ENCODE data around the gene TCF7.

Gene TCF7

DNA sequence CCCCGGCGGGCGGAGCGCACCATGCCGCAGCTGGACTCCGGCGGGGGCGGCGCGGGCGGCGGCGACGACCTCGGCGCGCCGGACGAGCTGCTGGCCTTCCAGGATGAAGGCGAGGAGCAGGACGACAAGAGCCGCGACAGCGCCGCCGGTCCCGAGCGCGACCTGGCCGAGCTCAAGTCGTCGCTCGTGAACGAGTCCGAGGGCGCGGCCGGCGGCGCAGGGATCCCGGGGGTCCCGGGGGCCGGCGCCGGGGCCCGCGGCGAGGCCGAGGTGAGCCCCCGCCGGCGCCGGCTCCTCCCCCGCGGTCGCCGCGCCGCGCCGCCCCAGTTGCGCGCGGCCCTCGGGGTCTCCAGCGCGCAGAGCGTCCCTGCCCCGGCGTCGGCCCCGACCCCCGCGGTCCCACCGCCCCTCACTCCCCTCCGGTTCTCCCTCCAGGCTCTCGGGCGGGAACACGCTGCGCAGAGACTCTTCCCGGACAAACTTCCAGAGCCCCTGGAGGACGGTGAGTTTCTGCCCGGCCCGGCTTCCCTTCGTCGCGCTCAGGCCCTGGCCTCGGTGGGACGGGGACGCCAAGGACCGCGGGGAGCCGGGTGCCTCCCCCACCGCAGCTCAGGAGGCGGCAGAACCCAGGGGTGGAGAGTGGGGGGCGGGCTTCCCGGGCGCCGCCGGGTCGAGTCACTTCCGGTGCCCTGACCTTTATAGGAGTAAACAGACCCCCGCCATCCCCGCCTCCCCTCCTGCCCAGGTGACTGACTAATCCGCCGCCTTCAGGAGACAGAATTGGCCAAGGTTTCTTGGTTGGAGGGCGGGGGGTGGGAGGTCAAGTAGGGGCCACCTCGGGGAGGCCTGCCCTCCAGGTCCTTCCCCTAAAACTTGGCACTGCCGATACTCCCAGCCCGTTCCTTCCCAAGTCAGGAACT, 665 bp downstream of the TCF7 start:
- no peak for DNase-seq

DNA sequence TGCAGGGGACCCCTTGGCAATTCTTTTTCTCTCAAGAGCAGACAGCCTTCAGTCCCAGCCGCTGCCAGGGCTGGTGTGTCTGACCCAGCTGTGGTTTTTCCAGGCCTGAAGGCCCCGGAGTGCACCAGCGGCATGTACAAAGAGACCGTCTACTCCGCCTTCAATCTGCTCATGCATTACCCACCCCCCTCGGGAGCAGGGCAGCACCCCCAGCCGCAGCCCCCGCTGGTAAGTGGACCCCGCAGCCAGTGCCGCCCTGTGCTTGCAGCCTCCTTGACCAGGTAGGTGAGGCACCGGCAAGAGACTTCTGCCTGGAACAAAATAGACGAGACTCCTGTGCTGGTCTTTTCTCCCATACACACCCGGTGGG, 1.3 kb downstream of the TCF7 start:
- DNase-seq, result no peak

GRCh38 chr5:134116286-134116685, 1.8 kb downstream of the TCF7 start:
- DNase-seq, result no peak

GRCh38 chr5:134116789-134117761, 2.6 kb downstream of the TCF7 start:
- DNase-seq, result no peak

- DNase-seq, result no peak
Observed at GRCh38 chr5:134118212-134118835, 3.8 kb downstream of the TCF7 start.

DNA sequence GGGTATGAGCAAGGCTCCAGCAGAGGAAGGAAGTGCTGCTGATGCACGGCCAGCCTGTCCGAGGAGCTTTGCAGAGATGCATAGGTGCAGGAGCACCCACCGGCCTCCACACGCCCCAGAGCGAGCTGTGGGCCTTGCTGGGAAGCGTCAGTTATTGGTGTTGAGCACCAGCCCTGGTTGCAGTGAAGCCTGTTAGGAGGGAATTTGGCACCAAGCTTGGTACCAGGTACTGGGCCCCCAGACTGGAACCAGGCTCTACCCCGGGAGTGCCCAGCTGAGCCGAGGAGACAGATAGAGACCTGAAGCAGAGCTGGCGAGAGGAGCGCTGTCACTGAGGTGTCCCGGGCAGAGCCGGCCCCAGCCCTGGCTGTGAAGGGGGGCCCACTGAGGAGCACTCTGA, 5.2 kb downstream of the TCF7 start:
- no peak for DNase-seq

DNA sequence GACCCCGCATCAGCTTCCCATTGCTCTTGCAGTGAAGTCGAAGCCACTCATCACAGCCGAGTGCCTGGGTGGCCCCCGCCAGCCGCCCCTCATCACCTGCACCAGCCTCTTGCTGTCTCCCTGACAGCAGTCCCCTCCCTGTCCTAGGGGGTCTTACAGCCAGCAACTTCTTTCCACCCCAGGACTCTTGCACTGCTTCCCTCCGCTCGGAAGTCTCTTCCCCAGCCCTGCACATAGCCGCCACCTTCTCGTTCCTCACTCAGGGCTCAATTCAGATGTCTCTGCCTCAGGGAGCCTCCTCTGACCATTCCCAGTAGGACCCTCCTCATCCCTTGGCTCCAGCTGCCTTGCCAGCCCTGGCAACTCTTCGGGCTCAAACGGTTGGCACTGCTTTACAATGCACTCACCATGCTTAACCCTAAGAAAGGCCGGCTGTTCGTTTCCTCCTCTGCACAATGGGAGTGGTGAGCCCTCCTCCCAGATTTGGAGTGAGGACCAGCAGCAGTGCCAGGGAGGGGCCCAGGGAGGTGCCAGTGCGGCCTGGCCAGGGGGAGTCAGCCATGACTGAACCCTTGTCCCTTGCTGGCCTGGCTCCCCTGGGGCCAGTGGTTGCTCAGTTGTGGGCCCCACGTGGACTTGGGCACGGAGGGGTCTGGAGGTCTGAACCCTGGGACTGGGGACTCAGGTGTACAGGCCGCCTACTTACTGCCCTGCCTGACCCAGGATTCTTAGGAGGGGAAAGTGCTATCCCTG, 6.1 kb downstream of the TCF7 start:
- no peak for DNase-seq

GRCh38 chr5:134122530-134122929, 8.0 kb downstream of the TCF7 start:
- DNase-seq, result no peak

GRCh38 chr5:134123360-134123759, 8.9 kb downstream of the TCF7 start:
- DNase-seq, result no peak

GRCh38 chr5:134124289-134125038, 10.0 kb downstream of the TCF7 start:
- peak; percentile 87 for DNase-seq

- DNase-seq, result peak; percentile 81
Observed at GRCh38 chr5:134125039-134126015, 10.8 kb downstream of the TCF7 start.

DNA sequence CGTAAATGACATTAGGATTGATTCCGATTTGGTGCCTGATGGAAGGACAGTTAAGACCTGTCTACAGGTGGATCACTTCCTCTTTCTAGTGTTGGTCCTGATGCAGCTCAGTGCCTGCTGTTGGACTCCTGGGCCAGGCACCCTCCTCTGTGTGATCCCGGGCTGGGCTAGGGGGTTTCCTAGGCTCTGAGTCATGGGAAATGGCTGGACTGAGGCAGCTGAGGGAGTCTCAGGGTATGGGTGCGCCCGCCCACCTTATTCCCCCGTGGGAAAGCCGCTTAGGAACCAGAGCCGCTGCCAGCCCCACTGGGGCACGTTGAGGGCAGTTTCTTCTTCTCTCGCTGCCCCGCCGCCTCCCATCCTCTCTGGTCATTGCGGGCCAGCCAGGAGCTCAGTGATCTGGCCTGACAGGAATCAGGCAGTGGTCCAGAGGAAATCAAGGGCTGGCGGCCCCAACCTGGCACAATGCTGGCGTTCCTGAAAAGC, 12.9 kb downstream of the TCF7 start:
- DNase-seq, result peak; percentile 77

DNA sequence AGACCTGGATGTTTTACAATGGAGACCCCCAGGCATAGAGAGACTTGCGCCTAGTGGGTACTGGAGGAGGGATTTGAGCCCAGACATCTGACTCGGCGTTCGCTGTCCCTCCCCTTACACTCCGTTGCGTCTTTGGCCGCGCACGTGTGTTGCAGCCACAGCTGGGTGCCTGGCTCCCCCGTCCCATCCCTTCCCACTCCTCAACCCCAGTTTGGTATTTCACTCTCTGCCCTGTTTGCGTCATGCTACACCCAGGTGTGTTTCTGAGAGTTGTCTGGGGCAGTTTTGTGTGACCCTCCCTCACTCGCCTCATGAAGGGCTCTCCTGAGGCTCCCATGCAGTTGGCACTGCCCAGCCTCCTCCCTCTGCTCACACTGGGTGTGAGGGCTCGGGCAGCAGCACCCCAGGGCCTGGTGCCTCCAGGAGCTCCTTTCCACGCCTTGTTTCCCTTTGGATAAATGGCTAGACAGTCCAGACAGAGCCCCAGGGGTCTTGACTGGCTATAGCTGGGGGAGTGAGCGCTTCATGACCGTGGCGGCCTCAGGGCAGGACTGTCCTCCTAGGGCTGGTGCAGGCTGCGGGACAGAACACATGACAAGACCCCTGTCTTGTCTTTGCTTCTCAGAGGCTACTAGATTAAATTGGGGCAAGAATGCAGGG, 13.6 kb downstream of the TCF7 start:
- no peak for DNase-seq

GRCh38 chr5:134128648-134128995, 14.1 kb downstream of the TCF7 start:
- DNase-seq, result no peak

DNA sequence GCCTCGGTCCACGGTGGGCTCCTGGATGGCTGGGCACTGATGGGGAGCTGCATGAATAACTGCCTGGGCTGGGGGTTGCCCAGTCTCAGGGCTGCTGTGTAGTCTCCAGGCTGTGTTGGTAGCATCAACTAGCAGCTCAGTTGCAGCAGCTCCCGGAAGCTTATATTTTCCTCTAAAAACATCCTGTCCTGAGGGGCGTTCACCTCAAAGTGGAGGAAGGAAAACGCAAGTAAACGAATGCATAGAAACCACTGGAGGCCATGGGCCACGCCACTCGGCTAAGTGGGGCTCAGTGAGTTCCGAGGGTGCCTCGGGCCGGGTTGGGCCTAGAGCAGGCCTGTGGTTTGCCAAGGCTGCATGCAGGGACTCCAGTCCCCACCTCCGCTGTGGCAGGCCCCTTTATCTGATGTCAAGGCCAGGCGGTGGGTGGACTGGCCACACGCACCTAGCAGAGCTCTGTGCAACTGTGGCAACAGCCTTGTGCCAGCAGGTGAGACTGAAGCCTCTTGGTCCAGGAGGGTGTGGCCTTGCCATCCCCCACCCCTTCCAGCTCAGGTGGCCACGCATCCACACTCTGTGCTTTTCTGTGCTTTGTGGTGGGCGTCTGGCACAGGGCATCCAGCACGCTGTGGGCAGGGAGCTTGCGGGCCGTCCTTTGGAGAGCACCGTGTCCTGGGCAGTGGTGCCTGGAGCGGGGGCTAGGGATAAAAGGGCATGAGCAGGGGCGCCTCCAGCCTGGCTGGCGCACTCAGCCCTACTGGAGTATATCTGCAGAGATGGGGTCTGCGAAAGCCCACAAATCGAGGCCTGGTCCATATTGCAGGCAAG, 15.1 kb downstream of the TCF7 start:
- DNase-seq, result no peak

DNA sequence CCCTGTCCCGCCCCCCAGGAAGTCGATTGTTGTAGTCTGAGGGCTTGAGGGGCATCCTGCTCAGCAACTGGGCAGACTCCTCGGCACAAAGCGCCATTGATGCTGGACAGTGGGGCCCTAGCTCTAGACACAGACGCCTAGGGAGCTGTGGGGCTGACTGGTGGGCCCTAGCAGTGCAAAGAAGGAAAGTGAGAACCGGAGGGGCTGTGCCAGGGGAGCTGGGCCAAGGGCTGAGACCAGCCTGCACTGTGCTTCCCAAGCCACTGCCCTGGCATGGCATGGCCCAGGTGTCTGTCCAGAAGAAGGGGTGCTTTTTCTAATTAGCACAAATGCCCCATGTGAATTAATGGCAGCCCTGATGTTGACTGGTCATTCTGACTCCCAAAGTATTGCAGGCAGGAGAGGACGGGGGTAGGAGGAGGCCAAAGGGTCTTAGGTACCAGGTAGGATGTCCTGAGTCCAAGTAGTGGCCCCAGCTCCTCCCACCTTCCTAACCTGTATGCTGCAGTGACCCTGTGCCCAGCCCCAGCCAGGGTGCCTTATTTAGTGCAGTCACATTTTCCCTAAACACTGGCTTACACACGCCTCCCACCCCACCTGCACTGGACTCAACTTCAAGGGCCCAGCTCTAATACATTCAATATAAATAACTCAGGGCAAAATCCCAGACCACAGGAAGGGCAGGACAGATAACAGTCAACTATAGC, 15.9 kb downstream of the TCF7 start:
- DNase-seq, result no peak

DNA sequence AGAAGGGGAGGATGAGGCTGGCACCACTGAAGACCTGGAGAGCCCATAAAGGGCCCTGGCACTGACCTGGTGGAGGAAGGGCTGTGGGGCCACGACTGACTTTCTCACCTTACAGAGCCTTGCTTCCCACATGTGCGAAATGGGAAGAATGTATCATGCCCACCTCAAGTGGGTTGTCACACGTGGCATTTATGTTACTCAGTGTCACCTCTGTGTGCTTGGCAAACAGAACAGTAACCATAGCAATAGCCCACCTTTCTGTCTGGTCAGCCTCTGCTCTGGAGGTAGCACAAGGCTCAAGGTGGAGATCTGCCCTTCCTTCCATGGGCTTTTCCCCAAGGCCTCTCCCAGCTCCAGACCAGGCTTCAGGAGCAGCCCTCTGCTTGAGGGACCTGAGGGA, 16.7 kb downstream of the TCF7 start:
- DNase-seq, result no peak

All from NCI-H226 (cell line).